GM12878 (cell line): ENCODE results near the gene MICAL3. TPM values are rescaled to one million over a fixed set of nuclear protein-coding genes. Genes with fewer than 3 reads are reported as not detected.

ENCODE experiments used
- ATAC-seq: fragments of 200-7000 bp; cut with Tn5 transposase; 3 replicates; pipeline ENCODE4 v1.9.1; 2020; ENCODE audit warnings: mild to moderate bottlenecking, moderate library complexity
- BruUV-seq: library from RNA; stranded (reverse); fragments of 400-500 nt; replicated peaks from 2 replicates; lab custom pipeline; 2021; lab: Mats Ljungman, UMichigan
- CTCF ChIA-PET: fragments of 300-600 bp; sonication (Branson Sonifier 250); formaldehyde crosslinking; extraction: SDS; loops from one replicate; lab custom pipeline; 2021; ENCODE audit warnings: inconsistent platforms; lab: Yijun Ruan, JAX
- POLR2A ChIA-PET: fragments of 350-600 bp; formaldehyde crosslinking; extraction: SDS; loops from one replicate; lab custom pipeline; 2021; ENCODE audit warnings: inconsistent platforms; lab: Charles Lee
- RAD21 ChIA-PET: fragments of 300-600 bp; sonication (Branson Sonifier 250); formaldehyde crosslinking; loops from one replicate; lab custom pipeline; 2023; ENCODE audit warnings: antibody characterized with exemption; ENCODE audit not compliant: unreplicated experiment; lab: Charles Lee
- SMC1A ChIA-PET: fragments of 300-600 bp; sonication (Branson Sonifier 250); formaldehyde crosslinking; loops from one replicate; lab custom pipeline; 2023; ENCODE audit not compliant: unreplicated experiment, uncharacterized antibody; lab: Charles Lee
- DNase-seq: peaks from one replicate; pipeline ENCODE4 v3.0.0-alpha.2; 2011; ENCODE audit warnings: low read depth, low spot score
- FAIRE-seq: peaks from 3 replicates; lab custom pipeline; 2011; peaks lifted over from hg19 to GRCh38; lab: Jason Lieb, UNC
- H2AFZ ChIP-seq: 2 replicates; pipeline ENCODE4 v1.6.0; 2011; ENCODE audit warnings: low read depth, low read length, control low read depth; ENCODE audit not compliant: control insufficient read depth
- H3K27ac ChIP-seq: 2 replicates; pipeline ENCODE4 v1.5.1; 2011; ENCODE audit warnings: control low read depth; ENCODE audit not compliant: control insufficient read depth, insufficient read depth
- H3K27me3 ChIP-seq, 2 experiments: replicated peaks in 1 of 2; 2 replicates each; pipeline versions ENCODE4 v1.6.0 to v1.6.1; 2011; ENCODE audit warnings: low read length in 1 of 2; ENCODE audit not compliant: control insufficient read depth in 2 of 2, insufficient read depth in 2 of 2
- H3K36me3 ChIP-seq, 2 experiments: 2 replicates each; pipeline ENCODE4 v1.5.1; 2011; ENCODE audit warnings: low read length in 1 of 2; ENCODE audit not compliant: control insufficient read depth in 2 of 2, insufficient read depth in 2 of 2
- H3K4me1 ChIP-seq: 2 replicates; pipeline ENCODE4 v1.6.1; 2011; ENCODE audit warnings: mild to moderate bottlenecking, low read length, moderate library complexity, mixed read lengths; ENCODE audit not compliant: control insufficient read depth, insufficient read depth
- H3K4me2 ChIP-seq: 2 replicates; pipeline ENCODE4 v1.6.0; 2011; ENCODE audit warnings: control low read depth; ENCODE audit not compliant: control insufficient read depth, insufficient read depth
- H3K4me3 ChIP-seq: fragments of 200-600 bp; sonication (generic); 2 replicates; pipeline ENCODE4 v1.5.1; 2016
- H3K79me2 ChIP-seq: 2 replicates; pipeline ENCODE4 v1.6.0; 2011; ENCODE audit warnings: low read length; ENCODE audit not compliant: control insufficient read depth, insufficient read depth
- H3K9ac ChIP-seq: 2 replicates; pipeline ENCODE4 v1.8.0; 2011; ENCODE audit warnings: low read length, control low read depth, mixed read lengths; ENCODE audit not compliant: control insufficient read depth, insufficient read depth
- H3K9me3 ChIP-seq: replicated peaks from 3 replicates; pipeline ENCODE4 v1.5.1; 2011; ENCODE audit warnings: mild to moderate bottlenecking, low read length; ENCODE audit not compliant: control insufficient read depth, insufficient read depth
- H4K20me1 ChIP-seq: 2 replicates; pipeline ENCODE4 v1.6.0; 2011; ENCODE audit not compliant: control insufficient read depth, insufficient read depth
- ATF2 ChIP-seq: IDR thresholded peaks from 2 replicates; pipeline ENCODE4 v1.6.1; 2012; ENCODE audit warnings: low read length, inconsistent platforms
- ATF7 ChIP-seq: fragments of 450-650 bp; IDR thresholded peaks from 2 replicates; pipeline ENCODE4 v1.6.1; 2016; ENCODE audit warnings: low read depth, mild to moderate bottlenecking
- BCL11A ChIP-seq: IDR thresholded peaks from 2 replicates; pipeline ENCODE4 v1.6.1; 2011; ENCODE audit warnings: low read depth, low read length
- NFYB ChIP-seq: IDR thresholded peaks from 2 replicates; pipeline ENCODE4 v1.6.1; 2011; ENCODE audit warnings: low read depth, mild to moderate bottlenecking, low read length, improper control_type of control experiment, moderate library complexity; ENCODE audit not compliant: insufficient read depth
- WGBS: methylation state at CpG from one replicate; pipeline ENCODE4 v1.1.6; 2016; ENCODE audit warnings: low lambda C conversion rate; ENCODE audit not compliant: insufficient replicate concordance, insufficient coverage; ENCODE audit errors: missing lambda C conversion rate; 5-methylcytosine and 5-hydroxymethylcytosine counted together
- in situ Hi-C: fragments of 300-500 bp; cut with MboI; formaldehyde crosslinking; loops from 9 replicates; pipeline ENCODE4 v1.14.3; 2018; ENCODE audit warnings: mixed read lengths
- intact Hi-C: fragments of 100-400 bp; cut with micrococcal nuclease; formaldehyde crosslinking; loops from one replicate; pipeline ENCODE4 v1.14.2; 2022; ENCODE audit not compliant: unreplicated experiment
- polyA plus RNA-seq, 11 experiments: library from polyadenylated mRNA; depleted of rRNA in 4 of 11; unstranded in 6 of 11; stranded (reverse) in 5 of 11; fragments of >200 nt; fragmentation: Nextera tagmentation in 4 of 11; fragmentation: Illumina TruSeq in 1 of 11; extraction: Ambion mirVana in 4 of 11; extraction: Trizol in 1 of 11; gene quantifications; 1 replicate in 1 of 11; 2 replicates in 10 of 11; pipeline versions ENCODE4 v1.2.1 to v1.2.3, GENCODE V29; 2011 to 2016; ENCODE audit warnings: inconsistent platforms in 2 of 11, missing spikeins in 2 of 11, low read depth in 1 of 11
- total RNA-seq, 4 experiments: library from RNA; depleted of rRNA in 3 of 4; stranded (reverse); fragments of >200 nt in 3 of 4; fragmentation: Illumina TruSeq in 1 of 4; extraction: Trizol in 1 of 4; gene quantifications; 2 replicates each; pipeline versions ENCODE4 v1.2.1 to v1.2.3, GENCODE V29; 2013 to 2021

Gene MICAL3
- total and polyA plus RNA-seq, 10 of the 15 experiments (the other 5 are each of a cell fraction or from before 2014, with no cell fraction given): 2.6 to 92.2 (median 24.0) TPM

GRCh38 chr22:17943533-17944249 lies 80.7 kb downstream of the MICAL3 start:
- intact Hi-C loops (no loop called here), in situ Hi-C loops (no loop called here)
- POLR2A ChIA-PET: interaction anchor here (1.1 kb wide), 1 partner anchor 51 kb away, joined by 3 read pairs; no protein-coding TSS in a partner anchor
- H2AFZ ChIP-seq: no peak overlapping the region
- BruUV-seq: no TSS peak
- RAD21 ChIA-PET: interaction anchor here (0.9 kb wide), 1 partner anchor 132 kb away, joined by 3 read pairs; no protein-coding TSS in a partner anchor
- H3K4me3 ChIP-seq: no peak overlapping the region
- H3K4me2 ChIP-seq: no peak overlapping the region
- SMC1A ChIA-PET: interaction anchor here (0.7 to 1.5 kb wide), 7 partner anchors 13 to 112 kb away, joined by 3 to 5 read pairs (median 3); no protein-coding TSS in a partner anchor
- no peak overlapping the region for H3K9ac ChIP-seq
- no peak overlapping the region for H3K27ac ChIP-seq
- ATAC-seq: no peak
- H4K20me1 ChIP-seq: peaks cover 8% of the 10 kb centered on the region
- FAIRE-seq: no peak
- H3K79me2 ChIP-seq: peaks cover 19% of the 10 kb centered on the region
- peaks cover 0 to 3% of the 10 kb centered on the region in 2 experiments; a peak in 2 of 4 replicates for H3K36me3 ChIP-seq
- peaks cover 33% of the 10 kb centered on the region for H3K4me1 ChIP-seq
- no peaks in the 10 kb centered on the region for H3K9me3 ChIP-seq
- 66% methylated on average over 6 of the region's 6 CpGs for WGBS
- no peaks in the 10 kb centered on the region for H3K27me3 ChIP-seq
- CTCF ChIA-PET: interaction anchor here (0.9 to 1.3 kb wide), 2 partner anchors 82 to 132 kb away, joined by 3 read pairs; no protein-coding TSS in a partner anchor
- DNase-seq: no peak
- TF ChIP-seq NFYB: 0 out of 2 replicates have a peak, but pooled peaks have one; percentile 21
- TF ChIP-seq ATF2: 0 out of 2 replicates have a peak, but pooled peaks have one; percentile 24
- peak; percentile 54; the same call in 1 of the 2 replicates for TF ChIP-seq ATF7
- no peak for TF ChIP-seq BCL11A
